GM21381 (cell line): Measurements from ENCODE around the gene CALCOCO2.

Source experiments
- ATAC-seq: cut with Tn5 transposase; IDR thresholded peaks from one replicate; pipeline ENCODE4 v1.9.1; 2021; ENCODE audit warnings: mild to moderate bottlenecking, moderate library complexity; ENCODE audit not compliant: unreplicated experiment

The CALCOCO2 gene

GRCh38 chr17:48912476-48912875, 81.6 kb downstream of the CALCOCO2 start:
- ATAC-seq, result no peak
